Body of pancreas (tissue), 4 donors: ENCODE results near the gene CAPN2.

Experiments
- POLR2A ChIP-seq, 3 donors: fragments of 450-650 bp; IDR thresholded peaks; one replicate each; pipeline ENCODE4 v1.6.1; 2016; ENCODE audit warnings: antibody characterized with exemption in 3 of 3, mild to moderate bottlenecking in 2 of 3
- TF ChIP-seq, protein P1 (sequence below), 7 experiments: fragments of 450-650 bp in 4 of 7; fragments of 200-600 bp in 3 of 7; sonication (generic) in 3 of 7; IDR thresholded peaks; one replicate each; pipeline ENCODE4 v1.5.1; 2016 to 2019; ENCODE audit warnings: antibody characterized with exemption in 7 of 7

DNA sequence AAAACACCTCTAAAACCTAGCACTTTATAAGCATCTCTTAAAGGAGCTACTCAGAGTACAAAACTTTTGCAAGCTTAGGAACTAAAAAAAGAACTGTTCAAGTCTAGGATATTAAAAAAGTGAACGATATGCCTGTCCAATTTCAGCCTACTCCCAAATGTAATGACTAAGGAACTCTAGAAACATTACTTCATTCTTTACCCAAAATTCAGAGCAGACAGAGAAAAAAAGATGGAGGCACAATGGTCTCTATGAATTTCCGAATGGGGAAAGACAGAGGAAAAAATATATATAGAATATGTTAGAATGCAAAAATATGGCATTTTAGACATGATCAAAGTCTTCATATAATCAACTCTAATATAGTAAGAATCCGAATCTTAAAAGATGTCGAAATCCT, 72.2 kb downstream of the CAPN2 start:
- TF ChIP-seq, protein P1, sequence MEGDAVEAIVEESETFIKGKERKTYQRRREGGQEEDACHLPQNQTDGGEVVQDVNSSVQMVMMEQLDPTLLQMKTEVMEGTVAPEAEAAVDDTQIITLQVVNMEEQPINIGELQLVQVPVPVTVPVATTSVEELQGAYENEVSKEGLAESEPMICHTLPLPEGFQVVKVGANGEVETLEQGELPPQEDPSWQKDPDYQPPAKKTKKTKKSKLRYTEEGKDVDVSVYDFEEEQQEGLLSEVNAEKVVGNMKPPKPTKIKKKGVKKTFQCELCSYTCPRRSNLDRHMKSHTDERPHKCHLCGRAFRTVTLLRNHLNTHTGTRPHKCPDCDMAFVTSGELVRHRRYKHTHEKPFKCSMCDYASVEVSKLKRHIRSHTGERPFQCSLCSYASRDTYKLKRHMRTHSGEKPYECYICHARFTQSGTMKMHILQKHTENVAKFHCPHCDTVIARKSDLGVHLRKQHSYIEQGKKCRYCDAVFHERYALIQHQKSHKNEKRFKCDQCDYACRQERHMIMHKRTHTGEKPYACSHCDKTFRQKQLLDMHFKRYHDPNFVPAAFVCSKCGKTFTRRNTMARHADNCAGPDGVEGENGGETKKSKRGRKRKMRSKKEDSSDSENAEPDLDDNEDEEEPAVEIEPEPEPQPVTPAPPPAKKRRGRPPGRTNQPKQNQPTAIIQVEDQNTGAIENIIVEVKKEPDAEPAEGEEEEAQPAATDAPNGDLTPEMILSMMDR (IDR thresholded peaks at IDR 0.05) = no peak
- TF ChIP-seq POLR2A (IDR thresholded peaks at IDR 0.05) = no peak
